HepG2 (cell line): ENCODE data around the gene PDE1C. TPM values are rescaled to one million over a fixed set of nuclear protein-coding genes. Genes with fewer than 3 reads are reported as not detected.

Experiments used
- ATAC-seq: fragments of 200-7000 bp; cut with Tn5 transposase; 3 replicates; pipeline ENCODE4 v1.9.1; 2020; ENCODE audit warnings: mild to moderate bottlenecking, moderate library complexity
- BruUV-seq: library from RNA; stranded (reverse); fragments of 400-500 nt; replicated peaks from 2 replicates; lab custom pipeline; 2021; lab: Mats Ljungman, UMichigan
- CTCF ChIA-PET: fragments of 300-600 bp; formaldehyde crosslinking; extraction: SDS; loops from one replicate; lab custom pipeline; 2021; ENCODE audit warnings: low total read pairs, inconsistent platforms, low intra/inter-chr PET ratio; lab: Yijun Ruan, JAX
- POLR2A ChIA-PET: fragments of 350-600 bp; sonication (Branson Sonifier 250); formaldehyde crosslinking; loops from one replicate; lab custom pipeline; 2020; ENCODE audit warnings: antibody characterized with exemption, inconsistent platforms; lab: Yijun Ruan, JAX
- DNase-seq: peaks from one replicate; pipeline ENCODE4 v3.0.0-alpha.2; 2015; ENCODE audit warnings: low spot score
- FAIRE-seq: peaks from 3 replicates; lab custom pipeline; 2011; peaks lifted over from hg19 to GRCh38; lab: Jason Lieb, UNC
- H2AFZ ChIP-seq: one replicate; pipeline ENCODE4 v1.6.1; 2011; ENCODE audit warnings: low read length, inconsistent platforms
- H3K27ac ChIP-seq: fragments of 300-600 bp; 3 replicates; pipeline ENCODE4 v1.8.0; 2011; ENCODE audit warnings: mixed run types, mild to moderate bottlenecking, mixed read lengths, low read length, inconsistent platforms; ENCODE audit not compliant: insufficient read depth; ENCODE audit errors: extremely low read length
- H3K27me3 ChIP-seq, 2 experiments: fragments of 200-600 bp in 1 of 2; 2 replicates in 1 of 2; 3 replicates in 1 of 2; pipeline versions ENCODE4 v1.6.0 to v1.8.0; 2011; ENCODE audit warnings: low read length in 2 of 2, mild to moderate bottlenecking in 2 of 2, moderate library complexity in 2 of 2, inconsistent platforms in 1 of 2; ENCODE audit not compliant: insufficient read depth in 2 of 2, control insufficient read depth in 1 of 2
- H3K36me3 ChIP-seq, 2 experiments: fragments of 200-600 bp in 1 of 2; replicated peaks in 1 of 2; 2 replicates in 1 of 2; 3 replicates in 1 of 2; pipeline versions ENCODE4 v1.5.1 to v1.8.0; 2011; ENCODE audit warnings: low read length in 2 of 2, inconsistent platforms in 1 of 2; ENCODE audit not compliant: insufficient read depth in 2 of 2, control insufficient read depth in 1 of 2
- H3K4me1 ChIP-seq: 2 replicates; pipeline ENCODE4 v1.5.1; 2012; ENCODE audit warnings: low read length, inconsistent platforms; ENCODE audit not compliant: insufficient read depth
- H3K4me2 ChIP-seq: 2 replicates; pipeline ENCODE4 v1.6.0; 2011; ENCODE audit warnings: low read depth, low read length, inconsistent platforms
- H3K4me3 ChIP-seq, 3 experiments: fragments of 200-600 bp in 1 of 3; sonication (generic), shearing (Covaris generic) in 1 of 3; replicated peaks in 1 of 3; 2 replicates each; pipeline ENCODE4 v1.5.1; 2011 to 2016; ENCODE audit warnings: low read length in 3 of 3, inconsistent platforms in 2 of 3, low read depth in 2 of 3, mild to moderate bottlenecking in 2 of 3, control low read depth in 1 of 3, mixed read lengths in 1 of 3; ENCODE audit not compliant: insufficient read depth in 1 of 3
- H3K79me2 ChIP-seq: one replicate; pipeline ENCODE4 v1.6.1; 2011; ENCODE audit warnings: low read length, inconsistent platforms; ENCODE audit not compliant: insufficient read depth
- H3K9ac ChIP-seq: 2 replicates; pipeline ENCODE4 v1.6.0; 2011; ENCODE audit warnings: mild to moderate bottlenecking, low read depth, low read length, inconsistent platforms; ENCODE audit not compliant: insufficient read depth
- H3K9me3 ChIP-seq: 2 replicates; pipeline ENCODE4 v1.5.1; 2012; ENCODE audit warnings: mild to moderate bottlenecking, low read length
- H4K20me1 ChIP-seq: 2 replicates; pipeline ENCODE4 v1.6.0; 2011; ENCODE audit warnings: inconsistent platforms, mild to moderate bottlenecking, low read length, moderate library complexity; ENCODE audit not compliant: insufficient read depth
- ARID5B ChIP-seq: IDR thresholded peaks from 2 replicates; pipeline ENCODE4 v1.4.0; 2020; ENCODE audit warnings: mild to moderate bottlenecking, missing genetic modification reagents
- ETV5 ChIP-seq: IDR thresholded peaks from 2 replicates; pipeline ENCODE4 v1.6.1; 2018; ENCODE audit warnings: missing biosample characterization, missing genetic modification reagents, inconsistent platforms, borderline replicate concordance
- FOXM1 ChIP-seq: sonication (generic); formaldehyde crosslinking; IDR thresholded peaks from 2 replicates; pipeline ENCODE4 v1.5.0; 2020; ENCODE audit warnings: missing genetic modification reagents
- KLF6 ChIP-seq: IDR thresholded peaks from 2 replicates; pipeline ENCODE4 v1.8.0; 2016; ENCODE audit warnings: missing biosample characterization, missing genetic modification reagents
- RARA ChIP-seq: IDR thresholded peaks from 2 replicates; pipeline ENCODE4 v1.6.1; 2016; ENCODE audit warnings: missing genetic modification reagents, missing compliant biosample characterization
- ZBTB2 ChIP-seq: sonication (generic); formaldehyde crosslinking; IDR thresholded peaks from 2 replicates; pipeline ENCODE4 v1.8.0; 2022; ENCODE audit warnings: low read depth, missing genetic modification reagents
- ZBTB38 ChIP-seq: sonication (generic); formaldehyde crosslinking; IDR thresholded peaks from 2 replicates; pipeline ENCODE4 v1.5.1; 2020; ENCODE audit warnings: mild to moderate bottlenecking, missing genetic modification reagents
- ZKSCAN5 ChIP-seq: sonication (generic); formaldehyde crosslinking; IDR thresholded peaks from 2 replicates; pipeline ENCODE4 v1.5.1; 2020; ENCODE audit warnings: mild to moderate bottlenecking, missing genetic modification reagents
- ZNF160 ChIP-seq: sonication (generic); formaldehyde crosslinking; IDR thresholded peaks from 2 replicates; pipeline ENCODE4 v1.8.0; 2022; ENCODE audit warnings: mild to moderate bottlenecking, inconsistent platforms, missing genetic modification reagents
- ZNF260 ChIP-seq: sonication (generic); formaldehyde crosslinking; IDR thresholded peaks from 2 replicates; pipeline ENCODE4 v1.4.0; 2020; ENCODE audit warnings: missing genetic modification reagents, low read depth, mild to moderate bottlenecking, borderline replicate concordance
- ZNF672 ChIP-seq: sonication (generic); formaldehyde crosslinking; IDR thresholded peaks from 2 replicates; pipeline ENCODE4 v1.8.1; 2022; ENCODE audit warnings: missing genetic modification reagents
- in situ Hi-C: cut with HindIII; loops from 2 replicates; pipeline ENCODE4 v1.10.0; 2017; ENCODE audit warnings: low pct_unique_long_range_greater_than_20kb; ENCODE audit not compliant: extremely low pct_ligation_motif_present
- intact Hi-C: fragments of 100-400 bp; cut with micrococcal nuclease; formaldehyde crosslinking; loops from one replicate; pipeline ENCODE4 v1.10.0; 2022; ENCODE audit not compliant: unreplicated experiment
- polyA plus RNA-seq, 8 experiments: library from polyadenylated mRNA; depleted of rRNA in 3 of 8; stranded (reverse) in 7 of 8; unstranded in 1 of 8; fragments of >200 nt; fragmentation: Illumina TruSeq in 4 of 8; extraction: Trizol in 4 of 8; gene quantifications; 2 replicates each; pipeline versions ENCODE4 v1.2.1 to v1.2.3, GENCODE V29; 2011 to 2016; ENCODE audit warnings: low read depth in 4 of 8, missing spikeins in 1 of 8, mixed read lengths in 1 of 8; ENCODE audit not compliant: insufficient read depth in 1 of 8
- total RNA-seq, 5 experiments: library from RNA; depleted of rRNA; stranded (reverse); fragments of >200 nt; fragmentation: Illumina TruSeq; extraction: Trizol; gene quantifications; 2 replicates each; pipeline ENCODE4 v1.2.3, GENCODE V29; 2016; ENCODE audit warnings: low read depth in 1 of 5

The PDE1C gene
- total and polyA plus RNA-seq, 2 of the 13 experiments (the other 11 are each of a cell fraction or from before 2014, with no cell fraction given), result not detected

- TF ChIP-seq ZBTB2 (CRISPR knock-in tag), result no peak
- TF ChIP-seq, all 625 proteins: peak for 0
These were observed 179 bp downstream of the PDE1C start (continued) for GRCh38 chr7:32070051-32070405.

GRCh38 chr7:32069116-32069650 lies 1.0 kb downstream of the PDE1C start:
- no peak for TF ChIP-seq ZNF160
- TF ChIP-seq ETV5, result no peak
- no peak for TF ChIP-seq ARID5B (CRISPR knock-in tag)
- no peak for TF ChIP-seq ZNF260 (CRISPR knock-in tag)
- no peak for TF ChIP-seq RARA
- no peak for TF ChIP-seq ZBTB38
- no peak for TF ChIP-seq FOXM1 (CRISPR knock-in tag)
- TF ChIP-seq KLF6, result no peak
- no peak for TF ChIP-seq ZKSCAN5 (CRISPR knock-in tag)
- TF ChIP-seq ZNF672 (CRISPR knock-in tag), result no peak
- H3K9me3 ChIP-seq, result no peaks in the 10 kb centered on the region
- H3K36me3 ChIP-seq, result no peaks in the 10 kb centered on the region
- in situ Hi-C loops (no loop called here), intact Hi-C loops (no loop called here)
- H3K4me2 ChIP-seq, result no peak overlapping the region
- ATAC-seq (no peak), DNase-seq (no peak), FAIRE-seq (no peak)
- peaks cover 2 to 25% of the 10 kb centered on the region in 2 experiments; a peak in 3 of 5 replicates for H3K27me3 ChIP-seq
- no peaks in the 10 kb centered on the region for H3K79me2 ChIP-seq
- H3K4me1 ChIP-seq, result no peaks in the 10 kb centered on the region
- no peaks in the 10 kb centered on the region for H4K20me1 ChIP-seq
- no peak overlapping the region for H3K27ac ChIP-seq
- no peak overlapping the region for H2AFZ ChIP-seq
- no peak overlapping the region for H3K4me3 ChIP-seq
- CTCF ChIA-PET, result no interaction called here
- no peak overlapping the region for H3K9ac ChIP-seq
- POLR2A ChIA-PET, result no interaction called here
- BruUV-seq, result no TSS peak
